ENCODE data around the gene FAM118B.

The FAM118B gene

GRCh38 chr11:126186708-126187529 lies 24.7 kb upstream of the FAM118B start:
- no peak for DNase-seq (ENCODE audit: low read depth)

DNA sequence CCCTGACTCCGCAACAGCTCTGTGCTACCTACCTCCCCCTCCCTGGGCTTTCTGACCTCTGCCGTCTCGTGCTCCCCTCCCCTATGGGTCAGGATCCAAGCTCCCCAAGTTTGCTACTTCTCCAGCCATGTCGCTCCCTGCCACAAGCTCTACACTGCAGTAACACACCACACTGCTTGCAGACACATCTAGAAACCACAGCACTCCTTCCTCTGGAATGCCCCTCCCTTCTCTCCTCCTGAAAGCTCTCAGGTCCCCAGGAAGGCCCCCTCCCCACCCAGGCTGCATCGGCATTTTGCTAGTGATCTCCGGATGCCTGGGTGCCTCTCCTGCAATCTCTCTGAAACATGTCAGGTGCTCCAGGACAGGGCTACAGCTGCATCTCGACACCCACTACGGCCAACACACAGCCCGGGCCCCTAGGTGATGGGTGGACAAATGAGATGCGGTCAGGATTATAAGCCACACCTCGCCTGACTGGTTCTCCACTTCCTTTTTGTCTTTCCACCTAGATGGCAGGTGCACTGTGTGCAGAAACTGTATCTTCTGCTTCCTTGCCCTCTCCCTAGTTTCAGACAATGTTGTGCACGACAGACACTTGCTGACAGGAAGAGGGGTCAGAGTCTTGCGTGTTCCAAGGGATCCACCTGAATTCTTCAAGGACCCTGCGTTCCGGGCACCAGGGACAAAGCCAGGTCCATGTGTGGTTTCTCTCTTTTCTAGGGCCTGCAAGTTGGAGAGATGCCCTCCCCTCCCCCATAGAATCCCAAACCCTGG lies 23.1 kb upstream of the FAM118B start:
- no peak for DNase-seq (ENCODE audit: low read depth)

DNA sequence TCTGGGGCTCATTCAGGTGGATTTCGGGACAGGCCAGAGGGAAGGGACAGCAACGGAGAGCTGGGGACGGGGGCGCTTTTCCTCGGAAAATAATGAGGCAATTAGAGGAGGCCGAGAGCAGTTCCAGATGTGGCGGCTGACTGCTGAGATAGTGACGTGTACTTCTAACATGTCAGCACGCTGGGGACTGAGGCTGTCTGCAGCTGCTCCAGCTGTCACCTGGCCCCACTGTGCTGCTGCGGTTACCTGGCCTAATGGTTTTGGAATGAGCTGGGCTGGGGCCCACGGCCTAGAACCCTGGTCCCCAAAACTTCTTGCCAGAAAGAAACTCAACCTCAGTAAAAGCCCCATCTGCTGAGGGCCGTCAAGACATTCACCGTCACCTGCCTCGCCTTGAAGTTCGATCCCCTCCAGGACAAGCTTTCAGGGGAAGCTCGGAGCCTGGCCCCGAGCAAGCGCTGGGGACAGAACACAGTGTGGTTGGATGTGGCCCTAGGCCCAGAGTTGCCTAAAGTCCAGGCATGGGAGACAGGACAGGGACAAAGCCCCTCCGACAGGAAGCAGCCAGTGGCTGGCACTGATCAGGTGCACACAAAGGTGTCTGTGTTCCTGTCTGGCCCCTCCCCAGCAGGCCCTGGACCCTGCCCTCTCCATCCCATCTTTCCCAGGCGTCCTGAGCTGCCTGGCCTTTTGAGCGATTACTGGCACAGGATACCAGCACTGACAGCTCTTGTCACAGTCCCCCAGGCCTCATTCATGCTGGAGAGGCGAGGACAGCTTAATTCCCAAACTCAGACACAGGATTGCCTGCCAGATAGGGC lies 22.3 kb upstream of the FAM118B start:
- DNase-seq (ENCODE audit: low read depth), result no peak

- DNase-seq (ENCODE audit: low read depth), result no peak
Measured at GRCh38 chr11:126190792-126191191, 20.8 kb upstream of the FAM118B start.

DNA sequence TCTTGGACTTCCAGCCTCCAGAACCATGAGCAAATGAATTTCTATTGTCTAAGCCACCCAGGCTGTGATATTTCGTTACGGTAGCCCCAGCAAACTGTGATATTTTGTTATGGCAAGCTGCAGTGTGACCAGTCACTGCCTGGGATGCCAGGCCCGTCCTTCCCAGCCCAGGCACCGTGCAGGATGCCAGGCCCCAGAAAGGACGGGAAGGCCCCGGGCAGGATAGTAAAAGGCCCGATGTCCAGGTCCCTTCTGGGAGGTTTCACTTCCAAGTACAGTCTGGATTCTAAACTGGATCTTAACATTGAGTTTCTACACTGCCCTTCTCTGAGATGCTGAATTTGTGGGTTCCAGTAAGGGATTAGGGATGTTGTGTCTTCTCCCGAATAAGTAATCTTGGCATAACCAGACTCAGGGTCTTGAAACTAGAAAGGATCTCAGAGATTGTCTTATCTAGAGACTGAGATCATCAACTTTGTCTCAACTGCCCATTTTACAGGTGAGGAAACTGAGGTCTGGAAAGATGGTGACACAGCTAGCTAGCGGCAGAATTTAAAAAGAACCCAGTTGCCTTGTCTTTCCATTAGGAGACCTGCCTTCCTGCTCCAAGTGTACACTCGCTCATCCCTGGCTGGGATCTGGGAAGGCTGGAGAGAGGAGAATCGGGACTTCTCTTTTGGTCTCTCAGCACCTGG lies 20.1 kb upstream of the FAM118B start:
- no peak for DNase-seq (ENCODE audit: low read depth)

DNA sequence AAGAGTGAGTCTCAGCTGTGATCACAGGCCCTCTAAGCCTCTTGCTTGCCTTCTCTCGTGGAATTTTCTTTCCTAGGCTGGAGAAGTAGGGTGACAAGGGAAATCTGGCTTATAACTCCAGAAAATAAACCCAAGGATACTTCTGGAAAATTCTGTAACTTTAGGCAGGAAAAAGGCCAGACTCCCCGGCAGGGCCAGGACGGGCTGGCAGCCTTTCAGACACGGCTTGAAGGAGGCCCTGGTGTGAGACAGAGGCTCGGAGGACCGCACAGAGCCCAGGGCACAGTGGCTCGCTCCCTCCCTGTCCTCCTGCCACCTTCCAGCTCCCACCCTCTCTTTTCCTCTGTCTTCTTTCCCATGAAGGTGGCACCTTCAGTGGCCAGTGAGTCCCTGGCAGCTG lies 19.2 kb upstream of the FAM118B start:
- DNase-seq (ENCODE audit: low read depth), result no peak

GRCh38 chr11:126193038-126193478 lies 18.5 kb upstream of the FAM118B start:
- no peak for DNase-seq (ENCODE audit: low read depth)

DNA sequence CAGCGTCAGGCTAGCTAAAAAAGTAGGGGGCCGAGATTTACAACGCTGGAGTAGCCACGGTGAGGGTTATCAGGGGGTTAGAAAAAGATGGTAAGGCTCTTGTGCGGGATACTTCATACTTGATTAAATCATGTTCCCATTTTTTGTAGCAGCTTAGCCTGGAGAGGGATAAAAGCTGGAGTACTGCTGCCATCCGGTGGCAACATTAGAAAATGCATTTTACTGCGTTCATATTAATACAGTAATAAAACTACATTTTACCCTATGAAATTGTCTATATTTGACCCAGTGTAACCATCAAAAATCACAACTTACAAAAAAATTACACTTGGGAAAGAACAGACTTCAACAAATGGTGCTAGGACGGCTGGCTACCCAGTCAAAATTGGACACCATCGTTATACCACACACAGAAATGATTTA lies 17.4 kb upstream of the FAM118B start:
- DNase-seq (ENCODE audit: low read depth), result no peak

DNA sequence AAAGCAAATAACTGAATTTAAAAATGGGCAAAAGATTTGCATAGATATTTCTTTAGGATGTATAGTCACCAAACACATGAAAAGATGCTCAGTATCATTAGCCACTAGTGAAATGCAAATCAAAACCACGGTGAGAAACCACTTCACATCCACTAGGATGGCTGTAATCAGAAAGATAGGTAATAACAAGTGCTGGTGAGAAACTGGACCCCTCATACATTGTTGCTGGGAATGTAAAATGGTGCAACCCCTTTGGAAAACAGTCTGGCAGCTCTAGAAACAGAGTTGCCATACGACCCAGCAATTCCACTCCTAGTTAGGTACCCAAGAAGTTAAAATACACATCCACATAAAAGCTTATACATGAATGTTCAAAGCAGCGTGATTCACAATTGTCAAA lies 16.5 kb upstream of the FAM118B start:
- DNase-seq (ENCODE audit: low read depth), result no peak

- no peak for DNase-seq (ENCODE audit: low read depth)
Measured at GRCh38 chr11:126197277-126197939, 14.2 kb upstream of the FAM118B start.

DNA sequence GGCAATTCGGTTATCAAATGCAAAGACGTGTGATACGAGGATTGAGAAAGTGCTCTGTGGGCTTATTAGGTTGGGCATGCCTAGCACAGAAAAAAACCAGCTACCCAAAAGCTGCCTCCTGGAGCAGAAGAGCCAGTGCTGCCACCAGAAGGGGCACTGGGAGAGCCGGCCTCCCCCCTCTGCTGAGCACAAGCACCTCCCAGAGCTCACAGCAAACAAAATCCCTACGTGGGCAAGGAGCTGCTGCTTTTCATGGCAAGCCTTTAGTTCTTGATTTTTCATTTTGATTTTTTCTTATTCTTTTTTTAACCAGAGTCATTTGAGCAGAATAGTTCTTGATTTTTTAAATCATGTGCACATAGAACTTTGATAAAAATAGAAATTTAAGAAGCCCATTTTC lies 12.9 kb upstream of the FAM118B start:
- DNase-seq (ENCODE audit: low read depth), result no peak

GRCh38 chr11:126202646-126203359 lies 8.8 kb upstream of the FAM118B start:
- DNase-seq (ENCODE audit: low read depth), result no peak

- no peak for DNase-seq (ENCODE audit: low read depth)
Measured at GRCh38 chr11:126205359-126205758, 6.2 kb upstream of the FAM118B start.

GRCh38 chr11:126207896-126208295 lies 3.7 kb upstream of the FAM118B start:
- DNase-seq (ENCODE audit: low read depth), result no peak

- DNase-seq (ENCODE audit: low read depth), result no peak
Measured at GRCh38 chr11:126210871-126211235, 729 bp upstream of the FAM118B start.

DNA sequence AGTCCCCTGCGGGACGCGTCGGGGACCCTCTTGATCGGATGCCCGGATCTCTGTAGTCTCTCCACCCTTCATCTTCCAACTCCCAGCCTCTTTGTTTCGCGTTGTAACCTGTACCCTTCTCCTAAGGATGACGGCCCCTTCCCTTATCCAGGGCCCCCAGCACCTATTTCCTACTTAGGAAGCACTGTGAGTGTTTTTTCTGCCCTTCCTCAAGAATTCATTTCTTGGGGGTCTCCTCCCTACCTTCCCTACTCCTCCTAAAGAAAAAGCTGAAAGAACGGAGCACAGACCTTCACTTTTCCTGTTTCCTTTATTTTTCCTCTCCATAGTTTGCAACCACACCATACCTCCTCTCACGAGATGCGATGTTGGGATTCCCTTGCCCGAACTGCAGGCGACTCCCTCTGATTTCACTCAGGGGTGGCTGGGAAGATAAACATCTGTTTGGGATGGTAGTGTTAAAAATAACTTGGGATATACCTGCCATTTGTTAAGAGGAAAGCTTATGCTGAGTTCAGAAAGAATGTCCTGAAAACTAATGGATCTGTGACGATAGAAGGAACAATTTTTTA lies 593 bp downstream of the FAM118B start:
- DNase-seq (ENCODE audit: low read depth), result no peak

DNA sequence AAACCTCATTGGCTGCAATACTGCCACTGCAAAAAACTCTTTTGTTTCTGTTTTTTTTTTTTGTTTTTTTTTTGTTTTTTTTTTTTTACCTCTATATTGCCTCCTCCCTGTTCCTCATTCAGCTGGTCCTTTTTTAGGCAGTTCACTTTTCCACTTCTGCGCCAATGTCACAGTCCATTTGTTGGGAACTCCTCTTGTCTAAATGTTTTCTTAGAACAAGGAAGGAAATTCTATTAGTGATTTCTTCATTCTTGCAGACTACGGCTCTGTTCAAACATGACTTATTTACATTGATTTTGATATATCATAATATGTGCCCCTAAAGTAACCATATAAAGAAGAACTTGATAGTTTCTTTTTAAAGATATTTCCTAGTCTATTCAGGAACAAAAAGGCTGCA lies 2.9 kb downstream of the FAM118B start:
- DNase-seq (ENCODE audit: low read depth), result no peak

DNA sequence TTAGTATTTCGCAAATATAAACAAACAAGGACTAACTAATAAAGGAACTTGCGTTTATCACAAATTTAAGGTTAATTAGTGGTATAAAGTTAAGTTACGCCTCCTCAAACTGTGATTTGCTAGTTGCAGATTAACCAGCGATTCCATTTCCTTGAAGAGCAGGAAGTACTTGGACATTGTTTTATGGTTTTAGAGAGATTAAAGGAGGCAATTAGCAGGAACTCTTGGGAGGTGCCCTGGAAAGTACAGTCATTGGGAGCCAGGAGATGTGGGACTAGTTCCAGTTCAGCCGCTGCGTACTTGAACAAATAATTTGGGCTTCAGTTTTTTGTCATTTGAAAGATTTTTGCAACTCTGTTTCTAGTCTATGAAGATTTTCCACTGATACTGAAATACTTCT lies 3.3 kb downstream of the FAM118B start:
- DNase-seq (ENCODE audit: low read depth), result no peak

DNA sequence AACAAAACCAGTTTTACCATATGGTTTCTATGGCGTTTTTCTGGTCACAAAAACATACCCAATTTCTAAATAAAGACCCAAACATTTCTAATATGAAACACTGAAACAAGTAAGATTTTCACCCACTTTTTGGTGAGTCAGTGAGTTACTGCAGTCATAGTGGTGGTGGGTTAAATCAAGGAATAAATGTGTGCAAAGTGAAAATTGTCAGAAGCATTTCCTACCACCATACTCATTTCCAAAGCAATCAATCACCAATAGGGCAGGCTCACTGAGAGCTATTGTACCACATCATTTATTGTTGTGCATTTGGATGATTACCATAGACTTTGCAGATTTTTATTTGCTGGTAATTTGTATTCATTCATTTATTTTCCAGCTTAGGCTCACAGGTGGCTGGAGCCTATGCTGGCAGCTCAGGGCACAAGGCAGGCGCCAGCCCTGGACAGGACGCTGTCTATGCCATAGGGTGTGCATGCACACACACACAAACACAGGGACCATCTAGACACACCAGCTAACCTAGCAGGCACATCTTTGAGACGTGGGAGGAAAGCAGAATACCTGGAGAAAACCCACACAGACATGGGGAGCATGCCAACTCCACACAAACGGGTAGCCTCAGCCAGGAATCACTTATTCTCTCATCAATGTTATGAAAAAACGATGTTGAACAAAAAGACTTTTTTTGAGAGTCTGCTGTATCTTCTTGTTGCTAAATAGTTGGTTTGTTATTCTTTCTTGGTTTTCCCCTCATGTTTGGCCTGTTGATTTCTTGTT lies 5.1 kb downstream of the FAM118B start:
- no peak for DNase-seq (ENCODE audit: low read depth)

- no peak for DNase-seq (ENCODE audit: low read depth)
Measured at GRCh38 chr11:126217491-126217890, 5.9 kb downstream of the FAM118B start.

All from activated T-helper 1 cell treated with Interleukin-2 at 50 U/mL for 16 hours (primary cell).